CD4-positive, alpha-beta memory T cell (primary cell): Measurements from ENCODE around the gene ARL5A. TPM values are rescaled to one million over a fixed set of nuclear protein-coding genes. Genes with fewer than 3 reads are reported as not detected.

Experiments
- CTCF ChIA-PET: fragments of 350-600 bp; sonication (Branson Sonifier 250); formaldehyde crosslinking; loops from one replicate; lab custom pipeline; 2021; ENCODE audit warnings: inconsistent platforms; ENCODE audit not compliant: partially characterized antibody; lab: Charles Lee
- POLR2A ChIA-PET: fragments of 350-600 bp; sonication (Branson Sonifier 250); formaldehyde crosslinking; loops from one replicate; lab custom pipeline; 2021; ENCODE audit not compliant: partially characterized antibody; lab: Charles Lee
- DNase-seq, 5 donors: peaks; one replicate each; pipeline versions ENCODE4 v3.0.0 to v3.0.0-alpha.2; 2020 to 2022; ENCODE audit warnings: mixed read lengths in 1 of 5
- H3K27ac ChIP-seq: one replicate; pipeline ENCODE4 v1.7.0; 2013; ENCODE audit warnings: low read depth, low read length
- H3K27me3 ChIP-seq: 2 replicates; pipeline ENCODE4 v1.7.0; 2013; ENCODE audit warnings: mild to moderate bottlenecking, low read length, moderate library complexity; ENCODE audit not compliant: insufficient read depth
- H3K36me3 ChIP-seq: 2 replicates; pipeline ENCODE4 v1.7.0; 2013; ENCODE audit warnings: mild to moderate bottlenecking, low read length, moderate library complexity; ENCODE audit not compliant: insufficient read depth
- H3K4me1 ChIP-seq: 2 replicates; pipeline ENCODE4 v1.7.0; 2013; ENCODE audit warnings: mild to moderate bottlenecking, low read length, moderate library complexity; ENCODE audit not compliant: insufficient read depth
- H3K4me3 ChIP-seq, 2 donors: one replicate each; pipeline ENCODE4 v1.7.0; 2013; ENCODE audit warnings: low read length in 2 of 2, mild to moderate bottlenecking in 1 of 2
- H3K9me3 ChIP-seq, 2 donors: one replicate each; pipeline ENCODE4 v1.7.0; 2013; ENCODE audit warnings: low read length in 2 of 2, control low read depth in 1 of 2; ENCODE audit not compliant: control insufficient read depth in 1 of 2
- H3K27ac Mint-ChIP-seq, 7 donors: one replicate each; pipeline ENCODE4 v1.8.0; 2020 to 2021; ENCODE audit warnings: mixed read lengths in 7 of 7, mild to moderate bottlenecking in 6 of 7, inconsistent platforms in 3 of 7, moderate library complexity in 3 of 7
- H3K27me3 Mint-ChIP-seq, 2 donors: one replicate each; pipeline ENCODE4 v1.8.0; 2020 to 2021; ENCODE audit warnings: mixed read lengths in 2 of 2
- H3K36me3 Mint-ChIP-seq, 2 donors: one replicate each; pipeline ENCODE4 v1.8.0; 2020 to 2021; ENCODE audit warnings: mixed read lengths in 2 of 2, inconsistent platforms in 1 of 2, mild to moderate bottlenecking in 1 of 2
- H3K4me1 Mint-ChIP-seq, 4 donors: one replicate each; pipeline ENCODE4 v1.8.0; 2020 to 2021; ENCODE audit warnings: mixed read lengths in 4 of 4, mild to moderate bottlenecking in 1 of 4
- H3K4me3 Mint-ChIP-seq, 8 donors: one replicate each; pipeline ENCODE4 v1.8.0; 2020 to 2021; ENCODE audit warnings: mixed read lengths in 8 of 8, mild to moderate bottlenecking in 7 of 8, moderate library complexity in 6 of 8, inconsistent platforms in 3 of 8
- H3K9me3 Mint-ChIP-seq, 8 donors: one replicate each; pipeline ENCODE4 v1.8.0; 2020 to 2021; ENCODE audit warnings: mixed read lengths in 8 of 8, mild to moderate bottlenecking in 5 of 8, inconsistent platforms in 3 of 8, moderate library complexity in 1 of 8
- intact Hi-C: fragments of 100-400 bp; cut with micrococcal nuclease; formaldehyde crosslinking; loops from one replicate; pipeline ENCODE4 v1.15.1; 2023
- polyA plus RNA-seq, 2 donors: library from polyadenylated mRNA; unstranded; fragments of 300-500 nt; fragmentation: Illumina TruSeq; gene quantifications; one replicate each; pipeline ENCODE4 v1.2.3, GENCODE V29; 2021
- total RNA-seq, 2 experiments: library from RNA; stranded (reverse); gene quantifications; one replicate each; pipeline ENCODE4 v1.2.3, GENCODE V29; 2021

Gene ARL5A
- total and polyA plus RNA-seq, 4 experiments from 2014 or later: 40.9 to 64.0 (median 51.3) TPM

DNA sequence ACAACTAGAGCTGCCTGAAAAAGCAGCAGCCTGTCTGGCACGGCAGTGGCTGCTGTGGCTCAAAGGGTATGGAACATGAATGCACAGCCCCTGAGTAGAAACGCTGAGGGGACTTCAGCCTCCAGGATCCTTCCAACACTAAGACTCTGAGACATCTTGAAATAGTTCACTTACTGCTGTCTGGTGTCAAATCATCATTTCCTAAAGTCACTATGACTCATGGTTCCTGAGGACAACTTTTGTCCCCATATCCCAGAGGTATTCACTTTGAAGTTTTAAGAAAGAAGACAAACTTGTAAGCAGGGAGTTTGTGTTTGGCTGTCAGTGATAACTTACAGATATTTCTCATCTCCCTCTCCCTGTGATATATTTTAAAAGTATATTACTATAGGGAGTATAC lies 60.7 kb downstream of the ARL5A start:
- POLR2A ChIA-PET: no interaction called here
- peaks cover 5% of the 10 kb centered on the region for H3K4me1 ChIP-seq
- Mint-ChIP-seq H3K4me1 (peaks cover 0 to 5% (median 1%) of the 10 kb centered on the region in 4 donors), H3K27me3 (no peaks in the 10 kb centered on the region), H3K36me3 (peaks cover 2 to 52% of the 10 kb centered on the region in 2 donors), H3K9me3 (peaks cover 0 to 7% (median under 1%) of the 10 kb centered on the region in 8 donors), H3K4me3 (no peak overlapping the region), H3K27ac (no peak overlapping the region)
- no peaks in the 10 kb centered on the region for H3K9me3 ChIP-seq
- CTCF ChIA-PET: no interaction called here
- DNase-seq: no peak
- H3K4me3 ChIP-seq: no peak overlapping the region
- H3K36me3 ChIP-seq: no peaks in the 10 kb centered on the region
- no peak overlapping the region for H3K27ac ChIP-seq
- intact Hi-C loops: no loop called here
- no peaks in the 10 kb centered on the region for H3K27me3 ChIP-seq

DNA sequence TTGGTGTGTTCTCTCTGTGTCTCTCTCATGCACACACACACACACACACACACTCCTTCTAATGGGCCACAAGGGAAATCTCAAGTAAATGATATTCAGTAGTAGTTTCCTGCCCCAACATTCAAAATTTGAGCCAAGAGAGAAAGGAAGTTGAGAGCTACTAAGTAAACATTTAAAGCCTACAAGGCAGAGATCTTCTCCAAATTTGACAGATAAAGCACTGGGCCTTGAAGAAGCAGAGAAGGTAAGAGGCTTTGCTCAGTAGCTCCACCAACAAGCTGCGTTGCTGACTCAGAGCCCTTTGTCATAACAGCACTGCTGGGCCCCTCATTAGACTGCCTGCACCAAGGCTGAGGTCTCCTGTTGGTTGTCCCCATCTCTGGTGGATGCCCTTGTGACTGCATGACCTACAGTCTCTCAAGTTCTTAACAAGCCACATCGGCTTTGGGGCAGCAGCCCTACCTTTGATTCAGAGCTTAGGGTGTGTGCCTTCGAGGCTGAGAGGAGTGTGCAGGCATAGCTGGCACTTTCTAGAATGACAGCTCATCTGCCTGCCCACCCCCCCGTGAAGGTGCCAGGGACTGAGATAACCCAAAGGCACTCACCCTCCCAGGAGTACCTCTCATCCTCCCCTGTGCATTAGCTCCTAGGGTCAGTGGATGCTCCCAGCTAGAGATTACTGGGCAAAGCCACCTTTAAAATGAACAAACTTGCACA lies 61.6 kb downstream of the ARL5A start:
- H3K4me1 ChIP-seq: peaks cover 5% of the 10 kb centered on the region
- no peaks in the 10 kb centered on the region for H3K27me3 ChIP-seq
- no peaks in the 10 kb centered on the region for H3K9me3 ChIP-seq
- Mint-ChIP-seq H3K36me3 (peaks cover 2 to 44% of the 10 kb centered on the region in 2 donors), H3K9me3 (peaks cover 0 to 7% (median under 1%) of the 10 kb centered on the region in 8 donors), H3K27me3 (no peaks in the 10 kb centered on the region), H3K4me3 (no peak overlapping the region), H3K27ac (peak overlapping the region in 2 of 7 donors; percentile 4 to 9), H3K4me1 (peaks cover 0 to 5% (median 1%) of the 10 kb centered on the region in 4 donors)
- H3K36me3 ChIP-seq: no peaks in the 10 kb centered on the region
- H3K4me3 ChIP-seq: no peak overlapping the region
- CTCF ChIA-PET: no interaction called here
- no peak for DNase-seq
- H3K27ac ChIP-seq: no peak overlapping the region
- intact Hi-C loops: no loop called here
- POLR2A ChIA-PET: no interaction called here

DNA sequence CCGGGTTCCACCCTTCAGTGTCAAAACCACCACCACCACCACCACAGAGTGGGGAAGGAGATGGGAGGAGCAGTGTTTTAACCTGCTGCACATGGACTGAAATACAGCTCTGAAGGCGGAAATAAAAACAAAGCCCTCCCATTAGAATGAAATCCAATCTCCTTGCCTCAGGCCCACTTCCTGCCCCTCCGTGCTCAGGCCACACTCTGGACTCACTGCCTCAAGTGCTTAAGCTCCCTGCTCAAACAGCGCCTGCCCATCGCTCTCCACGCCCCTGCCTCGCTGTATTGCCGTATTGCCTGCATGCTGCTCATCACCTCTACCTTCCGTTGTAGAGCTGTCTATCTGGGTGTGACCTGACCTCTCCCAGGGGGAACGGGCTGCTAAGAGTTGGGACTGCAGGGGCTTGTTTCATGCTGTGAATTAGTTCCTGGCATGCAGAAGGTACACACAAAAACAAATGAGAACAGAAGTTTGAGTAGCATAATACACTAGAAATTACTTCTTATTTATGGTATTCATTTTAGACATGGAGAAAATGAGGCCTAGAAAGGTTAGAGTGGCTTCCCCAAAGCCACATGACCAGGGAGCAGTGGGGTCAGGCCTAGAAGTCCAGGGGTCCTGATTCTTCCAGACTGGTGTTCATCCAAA lies 62.3 kb downstream of the ARL5A start:
- Histone ChIP-seq H3K9me3 (no peaks in the 10 kb centered on the region), H3K4me3 (no peak overlapping the region), H3K36me3 (no peaks in the 10 kb centered on the region), H3K4me1 (peaks cover 5% of the 10 kb centered on the region), H3K27ac (no peak overlapping the region), H3K27me3 (no peaks in the 10 kb centered on the region)
- Mint-ChIP-seq H3K27ac (peak overlapping the region in 3 of 7 donors; percentile 9 to 75 (median 13)), H3K4me1 (peaks cover 0 to 5% (median 1%) of the 10 kb centered on the region in 4 donors), H3K4me3 (no peak overlapping the region), H3K36me3 (peaks cover 2 to 42% of the 10 kb centered on the region in 2 donors), H3K27me3 (no peaks in the 10 kb centered on the region), H3K9me3 (peaks cover 0 to 7% (median under 1%) of the 10 kb centered on the region in 8 donors)
- intact Hi-C loops: no loop called here
- no peak for DNase-seq
- CTCF ChIA-PET: no interaction called here
- POLR2A ChIA-PET: no interaction called here

DNA sequence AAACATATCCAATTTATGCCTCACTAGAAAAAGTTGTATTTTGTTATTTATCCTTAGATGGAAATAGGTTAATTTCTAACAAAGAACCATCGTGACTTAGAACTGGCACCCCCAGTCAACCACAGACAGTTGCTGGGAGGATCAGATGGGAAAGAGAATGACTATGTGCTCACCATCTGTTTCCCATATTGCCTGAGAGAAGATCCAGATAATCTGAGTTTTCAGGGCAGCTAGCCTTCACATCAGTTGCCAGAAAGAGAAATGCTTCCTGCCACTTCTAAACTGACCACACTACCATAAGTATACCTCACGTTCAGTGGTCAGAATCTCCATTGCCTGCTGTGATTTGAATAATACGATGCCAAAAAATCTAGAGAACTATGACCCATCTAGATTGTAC lies 65.5 kb downstream of the ARL5A start:
- no peaks in the 10 kb centered on the region for H3K9me3 Mint-ChIP-seq
- no peak overlapping the region for H3K27ac Mint-ChIP-seq
- DNase-seq: no peak
- H3K4me3 Mint-ChIP-seq: no peak overlapping the region
- Histone ChIP-seq H3K36me3 (no peaks in the 10 kb centered on the region), H3K4me1 (peaks cover 5% of the 10 kb centered on the region), H3K27me3 (no peaks in the 10 kb centered on the region), H3K9me3 (no peaks in the 10 kb centered on the region), H3K27ac (no peak overlapping the region), H3K4me3 (no peak overlapping the region)
- ChIA-PET CTCF (no interaction called here), POLR2A (no interaction called here)
- H3K4me1 Mint-ChIP-seq: peaks cover 0 to 5% (median 1%) of the 10 kb centered on the region in 4 donors
- intact Hi-C loops: no loop called here
- no peaks in the 10 kb centered on the region for H3K27me3 Mint-ChIP-seq
- H3K36me3 Mint-ChIP-seq: peaks cover 2 to 40% of the 10 kb centered on the region in 2 donors

DNA sequence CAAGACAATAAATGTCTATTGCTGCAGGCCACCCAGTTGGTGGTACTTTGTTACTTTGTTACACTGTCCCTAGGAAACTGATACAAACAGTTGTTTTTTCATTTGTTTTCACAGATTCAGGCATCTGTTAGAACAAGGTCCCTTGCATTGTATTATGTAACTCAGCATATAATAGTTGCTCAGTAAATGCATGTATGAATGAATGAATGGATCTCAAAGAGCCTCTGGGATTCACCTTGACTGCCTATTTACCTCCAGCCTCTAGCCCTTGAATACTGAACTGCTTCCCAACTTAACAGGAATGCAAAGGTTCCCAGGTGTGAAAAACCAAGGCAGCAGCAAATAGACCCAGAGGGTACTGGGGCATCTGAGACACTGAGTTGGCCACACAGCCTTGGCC lies 66.5 kb downstream of the ARL5A start:
- POLR2A ChIA-PET: no interaction called here
- H3K36me3 Mint-ChIP-seq: peaks cover 2 to 42% of the 10 kb centered on the region in 2 donors
- H3K27ac Mint-ChIP-seq: no peak overlapping the region
- H3K27me3 ChIP-seq: no peaks in the 10 kb centered on the region
- H3K27me3 Mint-ChIP-seq: no peaks in the 10 kb centered on the region
- DNase-seq: no peak
- CTCF ChIA-PET: no interaction called here
- intact Hi-C loops: no loop called here
- H3K4me3 Mint-ChIP-seq: no peak overlapping the region
- no peaks in the 10 kb centered on the region for H3K9me3 ChIP-seq
- no peak overlapping the region for H3K4me3 ChIP-seq
- no peaks in the 10 kb centered on the region for H3K36me3 ChIP-seq
- H3K4me1 Mint-ChIP-seq: peaks cover 0 to 5% (median 1%) of the 10 kb centered on the region in 4 donors
- no peak overlapping the region for H3K27ac ChIP-seq
- H3K9me3 Mint-ChIP-seq: peaks cover 0 to 2% (median 0%) of the 10 kb centered on the region in 8 donors
- H3K4me1 ChIP-seq: peaks cover 5% of the 10 kb centered on the region

DNA sequence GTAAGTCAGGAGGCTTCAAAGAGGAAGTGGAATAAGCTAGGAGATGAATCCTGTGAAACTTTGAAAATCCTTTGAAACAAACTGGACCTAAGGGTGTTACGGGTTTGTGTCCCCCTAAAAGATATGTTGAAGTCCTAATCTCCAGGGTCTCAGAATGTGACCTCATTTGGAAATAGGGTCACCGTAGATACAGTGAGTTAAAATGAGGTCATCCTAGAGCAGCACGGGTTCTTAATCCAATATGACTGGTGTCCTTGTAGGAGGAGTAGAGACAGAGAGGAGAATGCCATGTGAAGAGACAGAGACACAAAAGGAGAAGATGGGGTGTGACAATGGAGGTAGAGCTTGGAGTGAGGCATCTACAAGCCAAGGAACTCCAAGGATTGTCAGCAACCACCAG lies 67.0 kb downstream of the ARL5A start:
- Mint-ChIP-seq H3K4me3 (no peak overlapping the region), H3K36me3 (peaks cover 2 to 45% of the 10 kb centered on the region in 2 donors), H3K27me3 (no peaks in the 10 kb centered on the region), H3K27ac (no peak overlapping the region), H3K4me1 (peaks cover 0 to 5% (median 0%) of the 10 kb centered on the region in 4 donors), H3K9me3 (peaks cover 0 to 2% (median 0%) of the 10 kb centered on the region in 8 donors)
- ChIA-PET POLR2A (no interaction called here), CTCF (no interaction called here)
- DNase-seq: no peak
- Histone ChIP-seq H3K4me3 (no peak overlapping the region), H3K9me3 (no peaks in the 10 kb centered on the region), H3K36me3 (no peaks in the 10 kb centered on the region), H3K27ac (no peak overlapping the region), H3K27me3 (no peaks in the 10 kb centered on the region), H3K4me1 (peaks cover 5% of the 10 kb centered on the region)
- intact Hi-C loops: no loop called here

DNA sequence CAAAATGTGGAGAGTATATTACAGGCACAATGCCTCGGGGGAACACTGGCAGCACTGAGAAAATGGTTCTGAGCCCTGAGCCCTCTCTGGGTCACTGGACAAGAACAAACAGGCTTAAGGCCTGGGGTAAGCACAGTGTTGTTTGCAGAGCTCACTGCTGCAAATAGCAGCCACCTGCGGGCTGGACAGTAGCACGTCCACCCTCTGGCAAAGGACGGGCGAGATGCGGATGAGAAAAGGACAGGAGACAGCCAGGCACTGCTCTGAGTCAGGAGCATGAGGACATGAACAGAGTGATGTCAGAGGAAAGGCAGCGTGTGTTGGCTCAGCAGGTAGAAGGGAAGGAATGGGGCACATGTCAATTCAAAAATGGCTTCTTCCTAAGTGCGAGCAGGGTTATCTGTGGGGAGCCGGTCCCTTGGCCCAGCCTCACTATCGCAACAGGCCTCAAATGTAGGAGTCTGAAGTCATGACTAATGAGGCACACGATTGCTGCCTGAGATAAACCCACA lies 68.0 kb downstream of the ARL5A start:
- H3K27me3 ChIP-seq: no peaks in the 10 kb centered on the region
- ChIA-PET CTCF (no interaction called here), POLR2A (no interaction called here)
- peaks cover under 1 to 49% of the 10 kb centered on the region in 2 donors for H3K36me3 Mint-ChIP-seq
- H3K27me3 Mint-ChIP-seq: no peaks in the 10 kb centered on the region
- H3K4me1 ChIP-seq: no peaks in the 10 kb centered on the region
- H3K27ac ChIP-seq: no peak overlapping the region
- H3K9me3 Mint-ChIP-seq: peaks cover 0 to 2% (median 0%) of the 10 kb centered on the region in 8 donors
- H3K36me3 ChIP-seq: no peaks in the 10 kb centered on the region
- H3K4me3 Mint-ChIP-seq: no peak overlapping the region
- H3K9me3 ChIP-seq: no peaks in the 10 kb centered on the region
- intact Hi-C loops: no loop called here
- H3K4me1 Mint-ChIP-seq: no peaks in the 10 kb centered on the region
- H3K27ac Mint-ChIP-seq: no peak overlapping the region
- DNase-seq: no peak
- no peak overlapping the region for H3K4me3 ChIP-seq
